ENCODE measurements around the gene HMOX2.

GRCh38 chr16:4455081-4455480, 21.1 kb upstream of the HMOX2 start:
- TF ChIP-seq CTCF (IDR thresholded peaks at IDR 0.05) (no peak), TCF7L2 (IDR thresholded peaks at IDR 0.05; ENCODE audit: low read depth, low read length) (no peak), POLR2AphosphoS5 (IDR thresholded peaks at IDR 0.05; ENCODE audit: low read depth, low read length) (no peak), SIN3A (IDR thresholded peaks at IDR 0.05; ENCODE audit: borderline replicate concordance, insufficient read depth, low read depth, low read length) (no peak)

Measured in Panc1 (cell line).